Spinal cord (tissue), 10 donors: ENCODE results near the gene MRAP2. TPM values are rescaled to one million over a fixed set of nuclear protein-coding genes. Genes with fewer than 3 reads are reported as not detected.

ENCODE experiments used
- DNase-seq, 6 donors: peaks; one replicate each; pipeline versions ENCODE4 v3.0.0 to v3.0.0-alpha.2; 2013 to 2015; ENCODE audit warnings: low spot score in 6 of 6, low read depth in 4 of 6
- H3K27ac ChIP-seq: one replicate; pipeline ENCODE4 v1.5.1; 2013; ENCODE audit warnings: low read depth, low read length, control low read depth
- H3K27me3 ChIP-seq: one replicate; pipeline ENCODE4 v1.6.1; 2013; ENCODE audit warnings: low read length; ENCODE audit not compliant: control insufficient read depth, insufficient read depth
- H3K36me3 ChIP-seq: one replicate; pipeline ENCODE4 v1.6.1; 2013; ENCODE audit warnings: low read length; ENCODE audit not compliant: control insufficient read depth, insufficient read depth
- H3K4me1 ChIP-seq: one replicate; pipeline ENCODE4 v1.6.1; 2013; ENCODE audit warnings: low read length; ENCODE audit not compliant: control insufficient read depth, insufficient read depth
- H3K4me3 ChIP-seq: one replicate; pipeline ENCODE4 v1.5.1; 2013; ENCODE audit warnings: low read depth, low read length, control low read depth
- H3K9me3 ChIP-seq: one replicate; pipeline ENCODE4 v1.6.1; 2013; ENCODE audit warnings: low read length; ENCODE audit not compliant: control insufficient read depth, insufficient read depth
- WGBS: methylation state at CpG from one replicate; pipeline ENCODE4 v1.1.5; 2013; ENCODE audit warnings: missing lambda C conversion rate; ENCODE audit not compliant: insufficient coverage; 5-methylcytosine and 5-hydroxymethylcytosine counted together
- polyA plus RNA-seq, 2 donors: library from polyadenylated mRNA; unstranded; fragments of 120-200 nt; gene quantifications; one replicate each; pipeline ENCODE4 v1.2.1, GENCODE V29; 2013; ENCODE audit not compliant: insufficient read length in 2 of 2
- total RNA-seq, 2 donors: library from RNA; depleted of rRNA in 1 of 2; stranded (reverse); fragments of 120-200 nt in 1 of 2; fragments of >200 nt in 1 of 2; gene quantifications; one replicate each; pipeline versions ENCODE4 v1.2.3 to v1.2.4, GENCODE V29; 2013 to 2014
- donor health status: healthy.

MRAP2 gene
- total and polyA plus RNA-seq, 4 donors: 5.4 to 17.3 (median 8.1) TPM

DNA sequence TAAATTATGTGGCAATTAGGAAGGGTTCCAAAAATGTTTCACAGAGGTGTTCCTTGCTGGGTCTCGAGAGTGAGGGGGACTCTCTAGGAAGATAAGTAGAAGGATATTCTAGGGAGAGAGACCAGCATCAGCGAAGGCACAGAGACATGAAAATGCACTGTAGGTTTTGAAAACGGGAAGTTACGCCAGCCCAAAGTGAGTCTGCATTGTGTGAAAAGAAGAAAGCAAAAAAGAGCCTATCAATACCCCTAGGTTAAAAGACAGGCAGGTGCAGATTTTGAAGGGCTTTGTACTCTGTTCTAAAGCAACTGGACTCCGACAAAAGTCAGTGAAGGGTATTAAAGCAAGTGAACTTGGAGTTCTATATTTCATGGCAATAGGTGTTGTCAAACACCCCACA, 25.7 kb upstream of the MRAP2 start:
- H3K27me3 ChIP-seq: no peaks in the 10 kb centered on the region
- WGBS: 63% methylated on average over 2 of the region's 5 CpGs
- no peaks in the 10 kb centered on the region for H3K9me3 ChIP-seq
- H3K27ac ChIP-seq: no peak overlapping the region
- DNase-seq: no peak
- no peaks in the 10 kb centered on the region for H3K4me1 ChIP-seq
- no peaks in the 10 kb centered on the region for H3K36me3 ChIP-seq
- H3K4me3 ChIP-seq: no peak overlapping the region

DNA sequence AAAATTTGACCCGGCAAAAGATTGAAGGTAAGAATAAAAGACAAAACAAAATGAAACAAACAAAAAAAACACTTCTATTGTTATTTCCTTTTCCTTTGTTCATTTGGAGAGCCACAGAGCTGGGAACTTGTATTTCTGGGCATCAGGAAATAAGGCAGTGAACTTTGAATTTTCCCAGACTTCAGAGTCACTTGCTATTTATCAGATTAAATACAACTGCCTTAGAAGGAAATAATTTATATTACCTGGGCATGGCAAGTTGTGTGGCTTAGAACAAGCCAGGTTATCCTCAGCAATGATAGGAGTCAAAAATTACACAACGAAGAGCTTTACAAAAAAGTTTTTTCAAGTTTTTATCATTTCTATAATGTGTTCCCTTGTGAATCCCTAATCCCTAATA, 20.2 kb upstream of the MRAP2 start:
- Histone ChIP-seq H3K36me3 (no peaks in the 10 kb centered on the region), H3K4me3 (no peak overlapping the region), H3K4me1 (no peaks in the 10 kb centered on the region), H3K27me3 (no peaks in the 10 kb centered on the region), H3K27ac (no peak overlapping the region), H3K9me3 (no peaks in the 10 kb centered on the region)
- DNase-seq: no peak
- no CpG with 5 or more reads among the region's 2 CpGs for WGBS

DNA sequence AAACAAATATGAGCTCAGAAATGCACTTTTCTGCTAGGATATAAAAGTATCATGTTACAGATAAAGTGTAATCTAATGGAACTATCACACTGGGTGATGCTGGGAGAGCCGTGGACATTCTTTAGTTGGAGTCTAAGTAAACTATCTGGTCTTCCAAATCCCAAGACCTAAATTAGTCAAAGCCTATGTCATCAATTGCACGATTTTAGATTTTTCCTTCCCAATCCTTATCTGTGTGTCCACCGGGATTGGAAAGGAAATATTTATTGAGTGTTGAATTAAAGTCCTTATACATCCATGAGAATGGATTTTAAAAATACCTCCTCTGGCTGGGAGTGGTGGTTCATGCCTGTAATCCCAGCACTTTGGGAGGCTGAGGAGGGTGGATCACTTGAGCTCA, 19.6 kb upstream of the MRAP2 start:
- Histone ChIP-seq H3K4me3 (no peak overlapping the region), H3K36me3 (no peaks in the 10 kb centered on the region), H3K27me3 (no peaks in the 10 kb centered on the region), H3K27ac (no peak overlapping the region), H3K9me3 (no peaks in the 10 kb centered on the region), H3K4me1 (no peaks in the 10 kb centered on the region)
- no peak for DNase-seq
- WGBS: no CpG with 5 or more reads among the region's 3 CpGs

DNA sequence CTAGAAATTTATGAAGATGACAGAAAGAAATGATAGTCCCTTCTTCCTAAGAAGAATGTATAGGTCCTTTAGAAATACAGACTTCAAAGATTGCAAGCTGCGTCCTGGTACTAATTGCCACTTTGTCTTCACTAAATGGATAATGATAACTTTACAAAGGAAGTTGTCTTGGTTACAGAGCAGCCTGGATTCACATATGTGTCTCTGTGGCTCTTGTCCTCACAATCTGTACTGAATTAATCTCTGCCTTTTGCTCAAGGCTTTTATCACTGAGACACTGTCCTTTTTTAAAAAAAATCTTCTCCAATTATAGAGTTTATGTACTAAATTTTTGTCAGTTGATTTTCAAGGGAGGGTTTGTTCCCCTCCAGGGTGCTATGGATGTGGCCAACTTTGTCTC, 17.5 kb upstream of the MRAP2 start:
- WGBS: no CpG with 5 or more reads among the region's 1 CpG
- Histone ChIP-seq H3K9me3 (no peaks in the 10 kb centered on the region), H3K4me1 (no peaks in the 10 kb centered on the region), H3K27ac (no peak overlapping the region), H3K27me3 (no peaks in the 10 kb centered on the region), H3K36me3 (no peaks in the 10 kb centered on the region), H3K4me3 (no peak overlapping the region)
- DNase-seq: no peak

DNA sequence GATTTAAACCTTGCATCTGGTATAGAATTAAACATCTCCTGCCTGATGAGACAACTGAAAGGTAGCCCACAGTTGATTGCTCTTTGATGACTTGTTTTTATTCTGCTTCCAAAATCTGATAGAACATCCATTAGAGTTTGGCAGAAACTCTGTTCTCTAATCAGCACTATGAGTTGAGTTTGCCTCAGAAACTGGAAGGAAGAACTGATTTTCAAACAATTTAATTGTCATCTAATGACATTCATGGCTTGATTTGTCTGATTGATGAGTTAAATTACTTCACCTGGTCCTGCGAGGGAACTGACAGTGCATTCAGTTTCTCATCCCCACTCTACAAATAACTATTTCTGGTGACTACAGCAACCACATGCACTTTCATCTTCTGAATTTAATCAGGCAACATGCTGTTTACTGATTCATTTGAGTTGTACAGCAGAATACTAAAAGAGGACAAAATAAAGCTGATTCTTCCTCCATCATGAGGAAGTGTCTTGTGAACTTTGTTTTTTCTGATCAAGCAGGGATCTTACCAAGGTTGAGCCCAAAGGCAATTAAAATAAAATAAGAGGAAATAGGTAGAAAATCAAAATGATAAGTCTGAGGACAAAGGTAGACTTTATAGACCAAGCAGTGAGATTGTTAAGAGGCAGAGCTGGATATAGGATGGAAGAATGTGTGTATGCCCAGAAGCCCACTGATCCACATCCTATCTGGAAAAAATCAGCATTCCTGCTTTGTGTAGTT, 15.7 kb upstream of the MRAP2 start:
- peak in 1 of 6 donors; percentile 33 for DNase-seq
- no peaks in the 10 kb centered on the region for H3K4me1 ChIP-seq

DNA sequence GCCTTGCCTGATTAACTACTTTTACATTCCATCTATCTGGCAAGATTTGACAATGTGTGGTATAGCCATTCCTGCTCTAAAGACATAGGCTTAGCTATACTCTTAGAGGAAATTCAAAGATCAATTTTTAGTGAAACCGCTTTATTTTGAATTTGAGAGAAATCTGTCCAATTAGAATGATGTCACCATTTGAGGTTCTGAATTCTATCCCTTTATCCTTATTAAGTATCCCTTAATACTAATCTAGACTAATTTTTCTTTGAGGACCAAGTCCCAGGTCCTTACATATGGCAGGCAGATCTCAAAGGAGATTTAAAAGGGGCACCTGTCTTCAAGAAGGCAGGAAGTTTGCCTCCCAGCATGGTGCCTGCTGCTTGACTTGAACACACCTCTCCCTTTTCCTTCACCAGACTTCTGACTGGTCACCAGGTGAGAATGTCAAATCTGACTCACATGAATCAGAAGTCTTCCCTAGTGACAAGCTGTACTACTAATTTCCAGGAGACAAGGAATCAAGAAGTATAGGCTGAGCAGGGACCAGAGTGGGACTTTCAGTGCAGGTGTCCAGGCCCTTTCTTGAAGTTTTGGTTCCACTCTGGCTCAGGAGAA, 15.0 kb upstream of the MRAP2 start:
- DNase-seq: no peak
- no peaks in the 10 kb centered on the region for H3K4me1 ChIP-seq
- H3K36me3 ChIP-seq: no peaks in the 10 kb centered on the region
- no CpG with 5 or more reads among the region's 1 CpG for WGBS
- no peaks in the 10 kb centered on the region for H3K27me3 ChIP-seq
- H3K9me3 ChIP-seq: no peaks in the 10 kb centered on the region
- no peak overlapping the region for H3K27ac ChIP-seq
- H3K4me3 ChIP-seq: no peak overlapping the region

More for the DNA sequence above, 15.7 kb upstream of the MRAP2 start:
- no peak overlapping the region for H3K4me3 ChIP-seq
- no CpG with 5 or more reads among the region's 1 CpG for WGBS
- H3K9me3 ChIP-seq: no peaks in the 10 kb centered on the region
- H3K27ac ChIP-seq: no peak overlapping the region
- H3K36me3 ChIP-seq: no peaks in the 10 kb centered on the region
- no peaks in the 10 kb centered on the region for H3K27me3 ChIP-seq

DNA sequence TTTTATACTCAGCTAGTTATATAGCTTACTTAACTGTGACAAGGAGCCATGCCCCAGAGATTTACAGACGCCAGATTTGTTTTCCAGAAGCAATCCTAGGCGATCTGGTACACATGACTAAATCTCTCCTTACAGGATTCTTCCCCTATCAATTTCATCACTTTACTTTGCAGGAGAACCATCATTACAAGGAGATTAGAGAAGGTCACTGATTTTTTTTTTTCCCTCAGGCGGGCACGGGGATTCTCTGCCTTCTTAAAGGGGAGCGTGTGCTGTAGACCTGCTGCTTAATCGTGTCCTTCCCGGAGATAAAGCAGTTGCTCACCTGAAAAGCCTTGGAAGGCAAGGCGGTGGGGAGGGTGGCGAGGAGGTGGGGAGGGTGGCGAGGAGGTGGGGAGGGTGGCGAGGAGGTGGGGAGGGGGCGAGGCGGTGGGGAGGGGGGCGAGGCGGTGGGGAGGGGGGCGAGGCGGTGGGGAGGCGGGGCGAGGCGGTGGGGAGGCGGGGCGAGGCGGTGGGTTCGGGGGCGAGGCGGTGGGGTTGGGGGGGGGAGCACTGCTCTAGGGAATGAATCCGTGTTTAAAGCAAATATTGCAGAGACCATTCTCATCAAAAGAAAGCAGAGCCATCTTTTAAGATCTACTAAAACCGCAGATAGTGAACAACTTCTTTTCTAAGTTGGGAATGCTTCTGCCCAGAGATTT, 14.3 kb upstream of the MRAP2 start:
- peak in 1 of 6 donors; percentile 66 for DNase-seq

DNA sequence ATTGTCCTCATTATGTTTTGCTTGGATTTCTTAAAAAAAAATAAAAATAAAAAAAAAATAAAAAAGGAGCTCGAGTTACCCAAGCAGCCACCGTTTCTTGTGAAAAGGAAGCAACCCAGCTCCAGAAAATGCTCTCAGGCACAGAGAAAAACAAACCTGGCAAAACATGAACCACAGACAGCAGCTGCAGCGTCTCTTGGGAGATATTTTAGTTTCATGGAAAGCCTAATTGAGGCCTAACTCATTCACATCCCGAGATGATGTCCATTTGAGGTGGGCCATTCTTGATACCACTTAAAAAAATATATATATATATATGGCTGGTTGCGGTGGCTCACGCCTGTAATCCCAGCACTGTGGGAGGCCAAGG, 13.7 kb upstream of the MRAP2 start:
- H3K9me3 ChIP-seq: no peaks in the 10 kb centered on the region
- no peak overlapping the region for H3K4me3 ChIP-seq
- H3K27ac ChIP-seq: no peak overlapping the region
- H3K27me3 ChIP-seq: no peaks in the 10 kb centered on the region
- H3K36me3 ChIP-seq: no peaks in the 10 kb centered on the region
- peak in 1 of 6 donors; percentile 63 for DNase-seq
- no CpG with 5 or more reads among the region's 6 CpGs for WGBS
- H3K4me1 ChIP-seq: no peaks in the 10 kb centered on the region

More for the DNA sequence above, 14.3 kb upstream of the MRAP2 start:
- no CpG with 5 or more reads among the region's 28 CpGs for WGBS
- H3K36me3 ChIP-seq: no peaks in the 10 kb centered on the region
- H3K27ac ChIP-seq: no peak overlapping the region
- no peaks in the 10 kb centered on the region for H3K4me1 ChIP-seq
- no peaks in the 10 kb centered on the region for H3K9me3 ChIP-seq
- H3K4me3 ChIP-seq: no peak overlapping the region
- H3K27me3 ChIP-seq: no peaks in the 10 kb centered on the region

DNA sequence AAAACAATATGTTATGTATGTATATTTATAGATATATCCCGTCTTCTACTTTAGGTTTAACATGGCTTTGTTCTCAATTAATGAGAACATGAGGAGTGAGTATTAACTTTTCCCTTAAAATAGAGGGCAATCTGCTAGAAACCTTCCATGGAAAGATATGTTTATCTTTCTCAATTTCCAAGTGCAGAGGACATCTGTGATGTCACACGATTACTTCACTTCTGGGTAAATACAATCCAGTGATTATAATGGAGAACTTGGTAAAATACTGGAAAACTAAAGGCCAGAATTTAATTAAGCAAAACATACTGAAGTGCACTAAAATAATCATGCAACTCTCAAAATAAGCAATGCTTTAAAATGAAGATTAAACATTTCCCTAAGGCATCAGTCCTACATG, 11.9 kb upstream of the MRAP2 start:
- no peaks in the 10 kb centered on the region for H3K36me3 ChIP-seq
- WGBS: no CpG with 5 or more reads among the region's 2 CpGs
- no peak overlapping the region for H3K4me3 ChIP-seq
- no peak for DNase-seq
- H3K27ac ChIP-seq: no peak overlapping the region
- H3K27me3 ChIP-seq: no peaks in the 10 kb centered on the region
- no peaks in the 10 kb centered on the region for H3K9me3 ChIP-seq
- no peaks in the 10 kb centered on the region for H3K4me1 ChIP-seq
